ENCODE data around the gene TRAF3. TPM values are rescaled to one million over a fixed set of nuclear protein-coding genes. Genes with fewer than 3 reads are reported as not detected.
A peak's percentile ranks its signal among the peaks of the same experiment; 100 is the strongest.

Gene TRAF3
- total and polyA plus RNA-seq, 5 donors = 3.9 to 15.4 (median 11.4) TPM

DNA sequence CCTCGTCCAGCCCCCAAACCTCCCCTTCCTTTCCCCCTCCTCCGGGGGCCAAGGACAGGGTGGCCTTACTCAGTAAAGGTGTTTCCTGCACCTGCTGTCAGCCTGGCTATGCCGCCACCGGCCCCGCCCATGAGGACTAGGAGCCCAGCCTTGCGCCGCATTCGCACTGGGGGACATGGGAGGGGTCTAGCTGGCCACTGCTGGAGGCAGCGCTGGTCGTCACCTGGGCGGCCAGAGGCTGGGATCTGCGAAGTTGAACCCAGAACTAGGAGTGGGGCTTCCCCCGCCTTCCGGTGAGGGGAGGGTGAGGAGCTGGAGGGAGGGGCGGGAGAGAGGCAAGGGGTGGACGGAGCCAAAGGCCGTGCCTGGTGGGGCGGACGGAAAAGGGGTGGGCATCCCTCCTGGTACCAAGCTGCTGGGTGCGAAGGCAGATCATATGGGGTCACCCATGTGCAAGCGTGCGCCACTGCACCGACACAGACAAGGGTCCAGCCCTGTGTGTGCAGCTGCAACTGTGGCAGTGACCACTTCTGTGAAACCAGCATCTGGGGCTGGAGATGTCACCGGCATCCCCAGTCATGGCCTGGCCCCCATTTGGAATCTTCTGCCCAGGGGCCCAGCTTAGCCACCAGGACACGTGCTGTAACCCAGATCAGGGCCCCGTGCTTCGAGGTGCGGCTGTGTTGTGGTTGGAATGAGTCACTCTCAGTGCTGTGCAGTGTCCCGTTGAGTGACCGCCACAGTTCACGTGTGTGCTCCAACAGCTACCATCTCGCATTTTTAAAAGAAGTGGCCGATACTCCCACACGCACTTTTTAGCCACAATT, 153.7 kb downstream of the TRAF3 start:
- Histone ChIP-seq H3K27ac (ENCODE audit: low read length) (no peak overlapping the region), H3K4me1 (ENCODE audit: control insufficient read depth, insufficient read depth, low read length) (peaks cover 6% of the 10 kb centered on the region), H3K4me3 (ENCODE audit: low read length) (no peak overlapping the region), H3K9me3 (ENCODE audit: control insufficient read depth, low read length) (no peaks in the 10 kb centered on the region), H3K27me3 (ENCODE audit: control insufficient read depth, insufficient read depth) (no peaks in the 10 kb centered on the region)
- intact Hi-C loops (cut with DNase I) = no loop called here
- WGBS = 61% methylated on average over 34 of the region's 34 CpGs
- DNase-seq (peak in 2 of 3 donors; percentile 60 to 64), ATAC-seq (peak in 1 of 2 donors; percentile 13)

DNA sequence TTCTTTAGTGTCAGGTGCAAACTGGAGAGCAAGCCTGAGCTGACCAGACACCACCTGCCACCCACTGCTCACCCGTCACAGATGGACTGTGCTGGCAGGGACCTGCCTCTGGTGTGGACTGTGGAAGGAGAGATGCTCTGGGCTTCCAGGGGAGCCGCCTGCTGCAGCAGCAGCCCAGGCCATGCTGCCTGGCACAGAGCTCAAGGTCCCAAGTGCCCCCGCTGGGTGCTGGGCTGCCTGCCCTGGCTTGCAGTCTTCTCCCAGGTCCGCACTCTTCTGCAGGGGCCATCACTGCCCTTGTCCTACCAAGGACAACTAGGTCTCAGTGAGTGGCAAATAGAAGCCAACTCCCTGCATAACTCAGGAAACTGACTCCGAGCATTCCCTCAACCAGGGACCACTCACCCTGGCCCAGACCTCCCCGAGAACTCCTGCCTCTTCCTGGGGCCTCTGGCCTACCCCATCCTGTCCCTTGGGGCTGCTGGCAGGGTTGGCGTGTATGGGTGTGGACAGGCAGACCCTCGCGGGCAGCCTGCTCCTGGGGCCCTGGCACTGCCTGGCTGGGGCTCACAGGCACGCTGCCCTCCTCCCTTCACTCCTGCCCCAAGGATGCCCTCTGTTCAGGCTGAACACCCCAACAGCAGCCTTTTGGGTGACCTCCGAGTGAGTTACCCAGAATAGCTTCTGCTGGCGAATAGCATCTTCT, 154.5 kb downstream of the TRAF3 start:
- Histone ChIP-seq H3K4me3 (ENCODE audit: low read length) (no peak overlapping the region), H3K27me3 (ENCODE audit: control insufficient read depth, insufficient read depth) (no peaks in the 10 kb centered on the region), H3K9me3 (ENCODE audit: control insufficient read depth, low read length) (no peaks in the 10 kb centered on the region), H3K27ac (ENCODE audit: low read length) (no peak overlapping the region), H3K4me1 (ENCODE audit: control insufficient read depth, insufficient read depth, low read length) (peaks cover 6% of the 10 kb centered on the region)
- peak in 1 of 2 donors; percentile 6 for ATAC-seq
- WGBS = 93% methylated on average over 12 of the region's 12 CpGs
- intact Hi-C loops (cut with DNase I) = no loop called here
- peak in 2 of 3 donors; percentile 44 to 50 for DNase-seq

DNA sequence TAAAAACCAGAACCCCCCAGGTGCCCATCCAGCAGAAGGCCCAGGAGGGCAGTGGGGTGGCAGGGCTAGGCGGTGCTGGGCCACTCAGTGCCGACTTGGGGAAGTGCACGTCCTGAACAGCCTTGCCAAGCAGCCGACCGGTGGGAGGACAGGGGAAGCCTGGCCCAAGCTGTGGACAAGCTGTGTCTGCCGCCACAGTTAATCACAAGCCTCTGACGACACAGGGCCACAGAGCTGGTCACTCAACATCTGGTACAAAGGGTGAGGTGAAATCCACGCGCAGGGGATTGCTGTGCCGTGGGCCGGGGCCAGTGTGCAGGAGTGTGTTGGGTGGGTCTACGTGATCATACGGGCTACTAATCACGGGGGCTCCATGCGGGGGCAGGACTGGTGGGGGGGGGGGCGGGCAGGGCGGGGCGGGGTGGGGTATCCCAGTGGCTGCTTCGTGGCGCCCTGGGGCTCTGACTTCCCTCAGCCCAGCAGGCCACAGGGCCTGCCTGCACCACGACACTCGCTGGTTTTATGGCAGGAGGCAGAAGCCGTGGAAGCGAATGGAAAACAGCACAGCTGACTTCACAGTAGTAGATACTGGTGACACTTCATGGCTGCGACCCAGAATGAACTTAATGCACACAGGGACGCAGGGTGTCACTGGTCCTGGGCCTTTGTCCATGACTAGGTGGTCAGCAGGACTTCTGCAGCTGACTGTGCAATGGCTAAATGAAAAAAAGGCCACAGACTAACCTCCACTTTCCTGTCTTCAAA, 155.4 kb downstream of the TRAF3 start:
- H3K9me3 ChIP-seq (ENCODE audit: control insufficient read depth, low read length) = no peaks in the 10 kb centered on the region
- H3K4me1 ChIP-seq (ENCODE audit: control insufficient read depth, insufficient read depth, low read length) = peaks cover 6% of the 10 kb centered on the region
- DNase-seq (peak in 2 of 3 donors; percentile 24 to 39), ATAC-seq (no peak)
- H3K27ac ChIP-seq (ENCODE audit: low read length) = no peak overlapping the region
- H3K27me3 ChIP-seq (ENCODE audit: control insufficient read depth, insufficient read depth) = no peaks in the 10 kb centered on the region
- H3K4me3 ChIP-seq (ENCODE audit: low read length) = no peak overlapping the region
- intact Hi-C loops (cut with DNase I) = no loop called here
- 87% methylated on average over 26 of the region's 26 CpGs for WGBS

- WGBS = 94% methylated on average over 20 of the region's 20 CpGs
- ATAC-seq (no peak), DNase-seq (peak in 2 of 3 donors; percentile 29 to 36)
- Histone ChIP-seq H3K4me1 (ENCODE audit: control insufficient read depth, insufficient read depth, low read length) (peaks cover 3% of the 10 kb centered on the region), H3K4me3 (ENCODE audit: low read length) (no peak overlapping the region), H3K27ac (ENCODE audit: low read length) (no peak overlapping the region), H3K9me3 (ENCODE audit: control insufficient read depth, low read length) (no peaks in the 10 kb centered on the region), H3K27me3 (ENCODE audit: control insufficient read depth, insufficient read depth) (no peaks in the 10 kb centered on the region)
- intact Hi-C loops (cut with DNase I) = no loop called here
Observed at GRCh38 chr14:102933618-102934231, 156.5 kb downstream of the TRAF3 start.

DNA sequence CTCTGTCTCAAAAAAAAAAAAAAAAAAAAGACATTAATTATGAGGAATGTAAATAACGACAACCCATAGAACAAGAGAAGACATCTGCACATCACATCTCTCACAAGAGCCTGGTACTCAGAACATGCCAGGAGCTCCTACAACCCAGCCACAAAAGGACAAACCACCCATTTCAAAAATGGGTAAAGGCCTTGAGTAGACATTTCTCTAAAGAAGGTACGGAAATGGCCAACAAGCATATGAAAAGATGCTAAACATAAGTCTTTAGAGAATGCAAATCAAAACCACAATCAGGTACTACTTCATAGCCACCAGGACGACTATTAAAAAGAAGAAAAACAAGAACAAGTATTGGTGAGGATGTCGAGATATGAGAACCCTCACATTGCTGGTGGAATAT, 158.5 kb downstream of the TRAF3 start:
- Histone ChIP-seq H3K4me3 (ENCODE audit: low read length) (no peak overlapping the region), H3K27me3 (ENCODE audit: control insufficient read depth, insufficient read depth) (no peaks in the 10 kb centered on the region), H3K4me1 (ENCODE audit: control insufficient read depth, insufficient read depth, low read length) (no peaks in the 10 kb centered on the region), H3K27ac (ENCODE audit: low read length) (no peak overlapping the region), H3K9me3 (ENCODE audit: control insufficient read depth, low read length) (no peaks in the 10 kb centered on the region)
- no peak for DNase-seq
- intact Hi-C loops (cut with DNase I) = no loop called here
- ATAC-seq = no peak
- WGBS = 92% methylated on average over 4 of the region's 4 CpGs

DNA sequence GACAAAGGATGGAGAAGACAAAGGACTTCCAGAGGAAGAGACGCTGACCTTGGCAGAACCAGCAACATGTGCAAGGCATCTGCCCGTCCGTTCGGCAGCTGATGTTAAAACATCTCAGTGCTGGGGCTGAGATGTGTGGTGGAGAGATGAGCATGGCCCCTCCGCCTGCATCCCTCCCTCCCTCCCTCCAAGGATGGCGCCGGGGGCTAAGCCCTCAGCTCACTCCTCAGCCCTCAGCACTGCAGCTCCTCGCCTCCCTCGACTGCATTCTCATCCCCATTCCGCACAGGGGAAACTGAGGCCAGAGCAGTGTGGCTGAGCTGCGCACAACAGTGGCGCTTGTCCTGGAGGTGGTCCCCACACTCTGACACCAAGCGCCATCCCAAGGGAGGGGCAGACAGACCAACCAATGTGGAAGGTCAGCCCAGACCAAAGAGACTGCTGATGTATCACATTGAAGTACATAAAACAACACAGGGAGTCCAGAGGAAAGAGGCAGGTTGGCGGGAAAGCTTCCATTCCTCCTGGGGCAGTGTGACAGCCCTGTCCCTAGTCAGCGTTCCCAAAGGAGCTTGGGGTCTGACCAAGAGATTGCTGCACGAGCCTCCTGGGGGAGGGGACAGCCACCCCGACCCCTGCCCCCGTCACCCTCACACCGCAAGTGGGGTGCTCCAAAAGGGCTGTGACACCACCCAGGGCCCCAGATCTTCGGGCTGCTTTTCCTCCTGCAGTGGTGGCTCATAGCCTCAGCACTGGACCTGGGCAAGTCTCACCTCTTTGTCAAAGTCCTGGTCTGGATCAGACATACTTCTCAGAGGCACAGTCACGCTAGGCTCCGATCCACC, 160.3 kb downstream of the TRAF3 start:
- no peak overlapping the region for H3K27ac ChIP-seq (ENCODE audit: low read length)
- intact Hi-C loops (cut with DNase I) = no loop called here
- no peaks in the 10 kb centered on the region for H3K4me1 ChIP-seq (ENCODE audit: control insufficient read depth, insufficient read depth, low read length)
- H3K27me3 ChIP-seq (ENCODE audit: control insufficient read depth, insufficient read depth) = no peaks in the 10 kb centered on the region
- H3K9me3 ChIP-seq (ENCODE audit: control insufficient read depth, low read length) = no peaks in the 10 kb centered on the region
- ATAC-seq (no peak), DNase-seq (peak in 2 of 3 donors; percentile 20 to 36)
- H3K4me3 ChIP-seq (ENCODE audit: low read length) = no peak overlapping the region
- WGBS = 90% methylated on average over 22 of the region's 22 CpGs

- Histone ChIP-seq H3K4me1 (ENCODE audit: control insufficient read depth, insufficient read depth, low read length) (no peaks in the 10 kb centered on the region), H3K4me3 (ENCODE audit: low read length) (no peak overlapping the region), H3K9me3 (ENCODE audit: control insufficient read depth, low read length) (no peaks in the 10 kb centered on the region), H3K27ac (ENCODE audit: low read length) (no peak overlapping the region), H3K27me3 (ENCODE audit: control insufficient read depth, insufficient read depth) (no peaks in the 10 kb centered on the region)
- 86% methylated on average over 12 of the region's 12 CpGs for WGBS
- ATAC-seq = no peak
- DNase-seq = peak in 1 of 3 donors; percentile 49
- intact Hi-C loops (cut with DNase I) = no loop called here
Observed at GRCh38 chr14:102938191-102938590, 160.9 kb downstream of the TRAF3 start.

DNA sequence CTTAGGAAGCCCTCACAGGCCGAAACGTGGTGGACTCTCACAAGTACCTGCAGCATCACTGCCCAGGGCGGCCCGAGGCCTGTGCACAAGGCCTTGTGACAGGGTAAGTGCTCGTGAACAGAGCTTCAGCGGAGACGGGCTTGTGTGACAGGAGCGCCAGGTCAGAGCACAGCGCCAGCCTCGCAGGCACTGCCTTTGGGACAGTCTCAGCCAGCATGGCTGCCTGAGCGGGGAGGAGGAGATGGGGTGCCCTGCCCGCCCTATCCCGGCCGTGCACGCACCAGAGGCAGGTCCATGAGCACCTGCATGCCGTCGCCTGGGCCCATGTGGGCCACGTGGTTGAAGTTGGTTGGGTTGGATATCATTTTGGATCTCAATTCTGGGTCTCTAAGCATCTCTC, 162.1 kb downstream of the TRAF3 start:
- H3K4me3 ChIP-seq (ENCODE audit: low read length) = no peak overlapping the region
- H3K9me3 ChIP-seq (ENCODE audit: control insufficient read depth, low read length) = no peaks in the 10 kb centered on the region
- WGBS = 95% methylated on average over 18 of the region's 18 CpGs
- intact Hi-C loops (cut with DNase I) = no loop called here
- no peak for ATAC-seq
- DNase-seq = no peak
- no peaks in the 10 kb centered on the region for H3K4me1 ChIP-seq (ENCODE audit: control insufficient read depth, insufficient read depth, low read length)
- H3K27me3 ChIP-seq (ENCODE audit: control insufficient read depth, insufficient read depth) = no peaks in the 10 kb centered on the region
- H3K27ac ChIP-seq (ENCODE audit: low read length) = no peak overlapping the region

DNA sequence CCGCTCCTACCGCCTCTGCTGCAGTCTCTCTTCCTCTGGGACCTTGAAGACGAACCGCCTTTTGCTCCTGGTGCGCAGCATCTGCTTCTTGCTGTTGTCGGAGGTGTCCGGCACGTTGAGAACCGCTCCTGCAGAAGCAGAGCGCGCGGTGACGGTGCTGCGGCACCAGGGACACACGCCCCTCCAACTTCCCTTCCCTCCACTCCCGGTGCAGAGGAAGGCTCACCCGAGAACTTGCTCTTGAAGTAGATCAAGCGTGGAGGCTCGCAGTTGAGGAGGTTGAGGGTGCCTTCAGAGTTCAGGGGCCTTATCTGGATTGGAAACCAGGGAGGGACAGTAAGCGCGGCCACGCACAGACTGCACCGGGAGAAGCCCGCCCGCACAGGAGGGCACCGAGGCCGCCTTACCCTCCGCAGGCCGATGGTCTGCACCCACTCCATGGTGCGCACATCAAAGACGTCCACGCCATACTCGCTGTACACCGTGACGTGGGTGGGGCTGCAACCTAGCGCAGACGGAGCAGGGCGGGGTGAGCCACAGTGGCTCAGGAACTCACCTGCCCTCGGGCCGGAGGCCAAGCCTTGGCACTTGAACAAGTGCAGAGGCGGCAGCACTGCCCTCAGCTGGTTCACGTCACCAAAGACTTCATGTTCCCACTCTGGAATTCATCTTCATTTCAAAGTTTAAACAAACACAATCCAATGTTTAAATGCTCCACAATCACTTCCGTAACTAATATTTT, 162.7 kb downstream of the TRAF3 start:
- no peaks in the 10 kb centered on the region for H3K27me3 ChIP-seq (ENCODE audit: control insufficient read depth, insufficient read depth)
- no peaks in the 10 kb centered on the region for H3K4me1 ChIP-seq (ENCODE audit: control insufficient read depth, insufficient read depth, low read length)
- H3K4me3 ChIP-seq (ENCODE audit: low read length) = no peak overlapping the region
- peak in 1 of 2 donors; percentile 19 for ATAC-seq
- intact Hi-C loops (cut with DNase I) = no loop called here
- no peaks in the 10 kb centered on the region for H3K9me3 ChIP-seq (ENCODE audit: control insufficient read depth, low read length)
- H3K27ac ChIP-seq (ENCODE audit: low read length) = no peak overlapping the region
- 93% methylated on average over 43 of the region's 43 CpGs for WGBS
- DNase-seq = peak in 1 of 3 donors; percentile 58

All from right cardiac atrium (tissue), 5 donors.